ENCODE measurements around the gene HOXC10.

Gene HOXC10

DNA sequence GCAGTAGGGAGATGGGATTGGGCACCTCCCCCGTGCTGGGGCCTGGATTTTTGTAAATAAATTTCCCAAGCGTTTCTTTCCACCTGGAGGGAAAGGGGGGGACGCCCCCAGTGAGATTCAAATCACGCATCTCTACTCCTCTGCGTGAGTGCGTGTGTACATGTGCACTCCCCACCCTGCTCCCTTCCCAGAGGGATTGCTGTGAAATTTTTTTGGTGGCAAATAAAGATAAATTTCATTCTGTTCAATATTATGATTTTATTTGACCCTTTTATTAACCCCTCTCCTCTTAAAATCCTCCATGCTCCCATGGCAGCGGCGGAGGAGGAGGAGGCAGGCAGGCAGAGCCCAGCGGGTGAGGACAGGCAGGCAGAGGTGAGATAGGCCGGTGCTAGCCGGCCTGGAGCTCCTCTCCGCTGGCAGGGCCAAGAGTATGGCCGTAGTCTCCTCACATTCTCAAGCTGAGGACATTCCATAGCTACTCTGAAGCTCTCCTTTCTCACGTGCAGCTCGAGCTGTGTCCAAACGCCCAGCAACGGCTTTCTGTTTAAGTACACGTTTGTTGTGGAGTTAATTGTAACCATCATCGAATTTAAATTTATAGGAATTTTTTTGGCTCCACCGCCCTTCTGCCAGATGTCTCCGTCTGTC is 8.6 kb upstream of the HOXC10 start:
- TF ChIP-seq SPI1 (IDR thresholded peaks at IDR 0.05; ENCODE audit: low read depth, low read length), result no peak
- no peak for DNase-seq (ENCODE audit: insufficient read length, low spot score)
- FAIRE-seq, result no peak

DNA sequence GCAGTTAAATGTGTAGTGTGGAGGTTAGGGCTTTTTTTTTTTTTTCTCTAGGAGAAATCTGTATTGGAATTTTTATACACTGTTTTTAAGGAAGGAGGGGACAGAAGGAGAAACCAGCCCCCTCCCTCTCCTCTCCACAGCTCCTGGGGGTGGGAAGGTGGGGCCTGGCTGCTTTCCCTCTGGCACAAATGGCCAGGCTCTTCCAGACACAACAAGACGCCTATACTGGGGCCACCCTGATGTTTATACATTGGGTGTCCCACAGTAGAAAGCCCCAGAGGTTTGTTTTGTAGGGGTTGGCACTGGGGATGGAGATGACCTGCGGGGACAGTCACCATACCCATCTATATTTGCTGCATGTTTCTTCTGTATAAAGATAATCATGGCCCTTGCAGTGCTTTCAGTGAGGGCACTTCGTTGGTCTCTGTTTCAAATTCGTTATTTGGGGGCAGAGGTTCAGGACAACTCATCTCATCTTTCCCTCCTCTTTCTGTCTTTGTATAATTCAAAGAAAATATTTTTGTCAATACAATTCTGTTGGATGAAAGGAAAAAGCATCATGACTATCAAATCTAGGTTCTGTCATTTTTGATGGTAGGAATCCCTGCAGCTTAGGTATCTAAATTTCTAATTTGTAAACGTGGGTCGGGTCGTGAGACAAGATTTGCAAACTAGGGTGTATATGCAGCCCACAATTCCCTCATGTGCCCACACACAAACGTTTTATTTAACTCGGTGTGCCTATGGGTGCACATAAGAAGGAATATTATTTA is 7.9 kb upstream of the HOXC10 start:
- no peak for TF ChIP-seq PAX5 (IDR thresholded peaks at IDR 0.05; ENCODE audit: insufficient read depth, low read length, severe bottlenecking)
- no peak for TF ChIP-seq POU2F2 (IDR thresholded peaks at IDR 0.05; ENCODE audit: low read depth, low read length)
- TF ChIP-seq SPI1 (IDR thresholded peaks at IDR 0.05; ENCODE audit: low read depth, low read length), result no peak
- no peak for TF ChIP-seq POLR2A (IDR thresholded peaks at IDR 0.05; ENCODE audit: low read depth, low read length)
- TF ChIP-seq POLR2AphosphoS5 (IDR thresholded peaks at IDR 0.05; ENCODE audit: low read depth, low read length), result no peak
- TF ChIP-seq TAF1 (IDR thresholded peaks at IDR 0.05; ENCODE audit: low read depth, low read length), result no peak
- FAIRE-seq, result no peak
- no peak for DNase-seq (ENCODE audit: insufficient read length, low spot score)

DNA sequence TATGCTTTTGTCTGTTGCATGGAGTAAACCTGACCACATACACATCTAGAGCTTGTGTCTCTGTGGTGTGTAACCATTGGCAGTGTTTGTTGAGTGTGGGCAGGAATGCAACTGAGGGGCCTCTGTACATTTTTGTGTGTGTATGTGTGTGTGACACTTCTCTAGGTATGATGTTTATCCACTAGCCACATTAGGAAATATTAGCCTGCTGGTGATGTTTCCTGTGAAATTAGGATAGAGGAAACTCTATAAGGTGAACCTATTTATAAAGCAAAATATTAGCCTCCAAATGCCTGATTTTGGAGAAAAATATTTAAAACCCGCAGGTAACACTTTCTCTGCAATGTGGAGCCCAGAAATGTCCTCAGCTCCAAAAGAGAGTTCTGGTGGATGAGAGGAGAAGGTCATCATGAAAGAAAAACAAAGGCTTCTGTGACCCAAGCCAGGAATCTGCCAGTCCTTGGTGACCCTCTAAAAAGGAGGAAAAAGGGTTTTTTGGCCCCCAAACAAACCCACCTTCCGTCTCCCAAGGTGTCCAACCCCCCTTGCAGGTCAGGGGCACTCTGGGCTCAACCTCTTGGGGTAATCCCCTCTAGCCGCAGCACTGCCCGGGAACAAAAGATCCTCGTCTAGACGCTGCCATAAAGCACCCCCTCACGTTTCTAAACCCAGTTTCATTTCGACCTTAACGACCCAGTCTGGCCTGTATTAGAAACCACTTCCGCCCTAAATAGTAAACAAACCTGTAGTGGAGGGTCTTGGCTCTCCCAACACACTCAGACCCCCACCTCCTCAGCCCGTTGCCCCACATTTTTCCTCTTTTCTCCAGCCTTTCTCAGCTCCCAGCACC is 7.1 kb upstream of the HOXC10 start:
- DNase-seq (ENCODE audit: insufficient read length, low spot score), result no peak
- FAIRE-seq, result no peak
- TF ChIP-seq TAF1 (IDR thresholded peaks at IDR 0.05; ENCODE audit: low read depth, low read length) (no peak), POLR2AphosphoS5 (IDR thresholded peaks at IDR 0.05; ENCODE audit: low read depth, low read length) (no peak), POLR2A (IDR thresholded peaks at IDR 0.05; ENCODE audit: low read depth, low read length) (no peak), POU2F2 (IDR thresholded peaks at IDR 0.05; ENCODE audit: low read depth, low read length) (no peak), SPI1 (IDR thresholded peaks at IDR 0.05; ENCODE audit: low read depth, low read length) (no peak), PAX5 (IDR thresholded peaks at IDR 0.05; ENCODE audit: insufficient read depth, low read length, severe bottlenecking) (no peak)

DNA sequence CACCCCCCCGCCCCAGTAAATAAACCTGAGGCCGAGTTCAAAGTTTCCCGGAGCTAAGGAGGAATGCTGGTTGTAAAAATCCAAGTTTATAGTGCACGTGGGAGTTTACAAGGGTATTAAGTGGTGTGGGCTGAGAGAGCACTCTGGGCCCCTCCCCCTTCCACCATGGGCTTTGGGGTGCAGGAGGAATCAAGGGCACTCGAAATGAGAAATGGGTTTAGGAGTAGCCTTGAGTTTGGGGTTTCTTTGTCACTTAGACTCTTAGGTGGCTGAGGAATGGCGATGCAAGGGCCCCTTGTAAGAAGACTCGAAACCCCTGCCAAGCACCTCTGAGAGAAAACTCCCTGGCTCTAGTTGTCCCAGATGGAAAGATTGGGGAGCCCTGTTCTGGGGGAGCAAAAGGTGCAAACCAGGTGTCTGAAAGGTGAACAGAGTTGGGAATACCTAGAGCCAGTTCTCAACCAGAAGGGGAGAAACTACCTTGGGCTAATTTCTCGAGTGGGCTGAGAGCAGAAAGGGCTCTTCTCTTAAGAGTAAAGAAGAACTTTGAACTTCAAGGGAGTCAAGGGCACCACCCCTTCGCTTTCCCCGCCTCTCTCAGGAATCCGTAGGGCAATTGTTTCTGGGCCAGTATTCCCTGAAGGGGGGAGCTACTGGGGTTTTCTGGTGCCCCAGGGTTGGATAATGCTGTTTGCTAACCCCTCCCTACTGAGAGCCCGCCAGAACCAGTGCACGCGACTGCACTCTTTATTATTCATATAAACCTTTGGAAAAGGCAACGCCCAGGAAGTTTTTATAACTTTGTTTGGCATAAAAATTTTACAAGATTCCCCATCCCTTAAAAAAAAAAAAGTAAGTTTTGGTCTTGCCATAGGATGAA is 6.2 kb upstream of the HOXC10 start:
- DNase-seq (ENCODE audit: insufficient read length, low spot score) (no peak), FAIRE-seq (no peak)
- TF ChIP-seq TAF1 (IDR thresholded peaks at IDR 0.05; ENCODE audit: low read depth, low read length), result no peak
- no peak for TF ChIP-seq POU2F2 (IDR thresholded peaks at IDR 0.05; ENCODE audit: low read depth, low read length)
- TF ChIP-seq PAX5 (IDR thresholded peaks at IDR 0.05; ENCODE audit: insufficient read depth, low read length, severe bottlenecking), result no peak
- TF ChIP-seq SPI1 (IDR thresholded peaks at IDR 0.05; ENCODE audit: low read depth, low read length), result no peak
- TF ChIP-seq POLR2A (IDR thresholded peaks at IDR 0.05; ENCODE audit: low read depth, low read length), result no peak
- no peak for TF ChIP-seq POLR2AphosphoS5 (IDR thresholded peaks at IDR 0.05; ENCODE audit: low read depth, low read length)

DNA sequence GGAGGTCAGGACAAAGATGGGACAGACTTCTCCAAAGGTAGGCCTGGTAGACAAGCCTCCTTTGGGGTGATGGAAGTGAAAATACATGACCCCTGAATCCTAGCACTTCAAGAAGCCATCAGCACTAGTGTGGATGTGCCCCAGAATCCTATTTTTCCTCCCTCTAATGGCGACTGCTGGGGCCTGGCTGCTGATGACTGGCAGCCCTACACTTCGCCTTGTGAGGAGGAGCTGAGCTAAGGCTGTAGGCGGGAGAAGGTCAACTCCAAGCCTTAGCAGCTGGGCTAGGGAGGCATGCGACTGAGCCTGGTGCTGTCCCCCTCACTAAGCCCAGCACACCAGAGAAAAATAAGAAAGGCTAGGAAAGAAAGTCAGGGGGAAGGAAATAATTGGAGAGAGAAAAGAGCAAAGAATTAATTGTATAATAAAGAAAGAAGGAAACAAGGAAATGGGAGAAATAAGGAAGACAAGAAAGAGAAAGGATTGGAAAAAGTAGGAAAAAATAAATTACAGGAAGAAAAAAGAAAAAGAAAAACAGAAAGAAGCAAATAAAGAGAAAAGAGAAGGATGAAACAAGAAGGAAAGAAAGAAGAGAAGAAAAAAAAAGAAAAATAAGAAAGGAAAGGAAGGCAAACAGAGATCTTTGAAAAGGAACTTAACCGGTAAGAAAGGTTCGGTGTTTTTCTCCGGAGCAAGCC is 4.7 kb upstream of the HOXC10 start:
- TF ChIP-seq TAF1 (IDR thresholded peaks at IDR 0.05; ENCODE audit: low read depth, low read length) (no peak), PAX5 (IDR thresholded peaks at IDR 0.05; ENCODE audit: insufficient read depth, low read length, severe bottlenecking) (no peak), POU2F2 (IDR thresholded peaks at IDR 0.05; ENCODE audit: low read depth, low read length) (no peak), POLR2A (IDR thresholded peaks at IDR 0.05; ENCODE audit: low read depth, low read length) (no peak), SPI1 (IDR thresholded peaks at IDR 0.05; ENCODE audit: low read depth, low read length) (no peak), POLR2AphosphoS5 (IDR thresholded peaks at IDR 0.05; ENCODE audit: low read depth, low read length) (no peak)
- FAIRE-seq, result no peak
- no peak for DNase-seq (ENCODE audit: insufficient read length, low spot score)

DNA sequence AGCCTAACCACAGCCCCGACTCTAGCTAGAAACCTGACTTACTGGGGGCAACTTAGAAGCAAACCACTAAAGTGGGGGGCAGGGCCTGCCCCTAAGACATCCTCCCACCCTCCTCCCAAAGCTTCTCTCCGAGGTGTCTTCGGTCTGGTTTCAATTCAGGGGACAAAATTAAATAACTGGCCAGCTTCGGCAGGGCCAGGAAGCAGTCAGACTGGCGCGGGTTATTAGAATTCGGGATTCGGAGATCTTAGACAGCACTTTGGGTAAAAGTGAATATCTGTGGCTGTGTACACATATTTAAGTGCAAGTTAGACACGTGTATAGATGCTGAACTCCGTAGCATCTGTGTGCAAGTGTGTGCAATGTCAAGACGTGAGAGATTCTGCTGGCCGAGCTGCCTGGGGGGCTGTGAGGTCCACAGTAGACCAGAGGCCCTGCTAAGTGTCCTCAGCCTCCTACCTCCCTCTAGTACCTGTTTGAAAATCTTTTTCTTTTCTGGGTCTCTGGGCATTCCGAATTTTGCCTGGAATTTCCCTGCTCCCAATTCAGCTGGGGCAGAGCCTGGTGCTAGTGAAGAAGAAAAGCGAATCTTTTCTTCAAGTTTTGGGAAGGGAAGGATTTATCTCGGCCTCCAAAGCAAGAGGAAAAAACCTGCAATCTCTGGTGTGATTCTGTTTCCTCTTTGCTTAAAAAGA is 4.0 kb upstream of the HOXC10 start:
- no peak for TF ChIP-seq POLR2AphosphoS5 (IDR thresholded peaks at IDR 0.05; ENCODE audit: low read depth, low read length)
- no peak for TF ChIP-seq POU2F2 (IDR thresholded peaks at IDR 0.05; ENCODE audit: low read depth, low read length)
- TF ChIP-seq PAX5 (IDR thresholded peaks at IDR 0.05; ENCODE audit: insufficient read depth, low read length, severe bottlenecking), result no peak
- no peak for TF ChIP-seq TAF1 (IDR thresholded peaks at IDR 0.05; ENCODE audit: low read depth, low read length)
- TF ChIP-seq SPI1 (IDR thresholded peaks at IDR 0.05; ENCODE audit: low read depth, low read length), result no peak
- TF ChIP-seq POLR2A (IDR thresholded peaks at IDR 0.05; ENCODE audit: low read depth, low read length), result no peak
- no peak for FAIRE-seq
- no peak for DNase-seq (ENCODE audit: insufficient read length, low spot score)

GRCh38 chr12:53981634-53982565 is 3.0 kb upstream of the HOXC10 start:
- DNase-seq (ENCODE audit: insufficient read length, low spot score) (no peak), FAIRE-seq (no peak)
- TF ChIP-seq POLR2A (IDR thresholded peaks at IDR 0.05; ENCODE audit: low read depth, low read length), result no peak
- TF ChIP-seq TAF1 (IDR thresholded peaks at IDR 0.05; ENCODE audit: low read depth, low read length), result no peak
- no peak for TF ChIP-seq SPI1 (IDR thresholded peaks at IDR 0.05; ENCODE audit: low read depth, low read length)
- no peak for TF ChIP-seq POU2F2 (IDR thresholded peaks at IDR 0.05; ENCODE audit: low read depth, low read length)
- TF ChIP-seq POLR2AphosphoS5 (IDR thresholded peaks at IDR 0.05; ENCODE audit: low read depth, low read length), result no peak
- no peak for TF ChIP-seq PAX5 (IDR thresholded peaks at IDR 0.05; ENCODE audit: insufficient read depth, low read length, severe bottlenecking)

Measured in GM12891 (cell line).